GM19035 (cell line): ENCODE results near the gene ZBP1.

Experiments
- ATAC-seq: cut with Tn5 transposase; IDR thresholded peaks from one replicate; pipeline ENCODE4 v1.9.1; 2021; ENCODE audit not compliant: unreplicated experiment

ZBP1 gene

DNA sequence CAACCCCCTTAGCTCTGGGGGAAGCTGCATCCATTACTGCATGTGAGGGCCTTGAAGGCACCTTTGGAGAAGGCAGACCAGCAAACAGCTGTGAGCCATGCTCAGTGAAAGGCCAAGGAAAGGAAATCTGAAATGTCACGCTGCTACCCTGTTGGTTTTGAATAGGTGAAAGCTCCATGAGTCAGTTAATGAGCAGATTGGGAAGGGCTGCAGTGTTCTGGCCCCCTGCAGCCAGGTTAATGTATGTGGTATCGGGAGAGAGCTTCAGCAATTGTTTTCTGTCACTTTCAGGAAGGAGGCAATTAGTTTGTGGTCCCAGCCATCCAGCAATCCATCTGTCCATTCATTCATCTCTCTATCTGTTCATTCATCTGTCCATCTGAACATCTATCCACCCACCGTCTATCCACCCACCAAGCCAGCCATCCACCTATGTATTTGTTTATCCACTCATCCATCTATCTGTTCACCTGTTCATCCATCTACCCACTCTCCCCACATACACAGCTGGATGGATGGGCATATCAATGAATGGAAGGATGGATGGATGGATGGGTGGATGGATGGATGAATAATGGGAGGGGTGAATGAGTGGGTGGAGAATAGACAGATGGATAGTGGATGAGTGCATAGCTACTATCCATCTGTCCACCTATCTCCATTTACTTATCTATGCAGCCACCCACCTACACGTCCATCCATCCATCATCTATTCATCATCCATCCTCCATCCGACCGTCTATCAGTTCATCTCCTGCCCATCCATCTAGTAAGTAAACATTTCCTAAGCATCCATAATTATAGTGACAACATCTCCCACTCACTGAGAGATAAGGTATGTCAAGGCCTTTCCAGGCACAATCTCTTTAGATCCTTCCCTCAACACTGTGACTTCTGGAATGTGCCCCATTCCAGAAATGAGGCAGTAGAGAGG, 43.3 kb downstream of the ZBP1 start:
- ATAC-seq, result no peak

DNA sequence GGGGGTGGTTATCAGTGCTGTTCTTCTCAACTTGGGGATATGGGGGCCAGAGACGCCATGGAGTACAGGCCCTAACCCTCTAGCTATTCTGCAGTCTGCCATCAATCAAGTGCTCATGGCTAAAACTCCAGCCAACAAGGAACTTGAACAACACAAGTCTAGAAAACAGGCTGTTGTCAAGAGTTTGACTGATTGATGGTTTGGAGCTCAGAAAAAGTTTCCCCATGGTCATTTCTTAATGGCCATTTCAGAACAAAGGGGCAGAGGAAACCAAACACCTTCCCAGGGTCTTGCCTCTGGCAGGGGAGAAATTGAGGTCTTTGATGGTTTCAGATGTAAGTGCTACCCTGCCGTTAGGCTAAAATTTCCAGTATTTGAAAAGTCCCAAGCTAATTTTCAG, 44.2 kb downstream of the ZBP1 start:
- ATAC-seq, result no peak

DNA sequence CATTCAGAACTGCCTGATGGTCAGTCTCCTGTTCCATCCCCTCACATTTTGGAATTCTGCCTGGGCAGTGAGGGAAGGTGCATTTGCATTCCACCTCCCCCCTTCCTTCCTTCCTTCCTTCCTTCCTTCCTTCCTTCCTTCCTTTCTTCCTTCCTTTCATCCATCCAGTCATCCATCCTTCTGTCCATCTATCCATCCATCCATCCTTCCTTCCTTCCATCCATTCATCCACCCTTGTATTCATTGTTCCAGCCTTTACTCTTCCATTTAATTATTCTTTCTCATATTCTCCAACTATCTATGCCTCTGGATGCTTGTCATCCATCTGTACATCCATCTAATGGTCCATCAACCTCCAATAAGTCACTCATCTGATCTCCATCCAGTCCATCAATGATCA, 45.3 kb downstream of the ZBP1 start:
- ATAC-seq, result no peak

DNA sequence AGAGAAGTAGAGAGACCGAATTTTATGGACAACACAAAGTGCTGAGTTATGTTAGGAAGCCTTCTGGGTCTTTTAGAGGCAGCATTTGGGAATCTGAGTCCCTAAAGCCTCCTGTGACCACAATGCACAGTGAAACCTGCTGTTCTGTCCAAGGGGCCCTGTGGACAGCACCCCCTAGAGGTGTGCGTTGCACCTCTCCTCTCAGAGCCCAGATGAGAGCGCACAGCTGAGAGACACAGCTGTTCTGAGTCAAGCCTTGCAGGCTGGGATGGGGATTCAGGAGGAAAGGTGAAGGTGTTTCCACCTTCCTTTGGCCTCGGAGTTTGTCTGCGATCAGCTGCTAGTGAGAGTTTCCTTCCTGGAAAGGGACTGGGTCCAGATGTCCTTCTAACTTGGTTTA, 46.3 kb downstream of the ZBP1 start:
- no peak for ATAC-seq

DNA sequence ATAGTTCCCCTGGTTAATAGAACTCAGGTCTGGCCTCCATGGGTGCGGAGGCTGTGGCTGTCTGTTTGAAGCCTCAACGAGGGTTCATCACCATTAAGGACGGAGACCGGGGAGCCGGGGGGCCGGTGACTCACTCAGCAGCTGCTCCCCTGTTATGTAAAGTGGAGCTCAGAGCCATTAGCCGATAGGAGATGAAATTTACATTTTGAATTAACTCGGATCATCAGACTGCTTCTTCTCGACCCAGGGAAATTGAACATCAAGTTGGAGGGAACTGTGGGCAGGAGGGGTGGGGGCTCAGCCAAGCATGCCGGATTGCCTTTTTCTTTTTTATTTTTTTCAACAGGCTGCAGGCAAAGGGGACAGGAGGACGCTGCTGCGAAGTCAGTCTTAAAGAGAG, 47.0 kb downstream of the ZBP1 start:
- no peak for ATAC-seq

DNA sequence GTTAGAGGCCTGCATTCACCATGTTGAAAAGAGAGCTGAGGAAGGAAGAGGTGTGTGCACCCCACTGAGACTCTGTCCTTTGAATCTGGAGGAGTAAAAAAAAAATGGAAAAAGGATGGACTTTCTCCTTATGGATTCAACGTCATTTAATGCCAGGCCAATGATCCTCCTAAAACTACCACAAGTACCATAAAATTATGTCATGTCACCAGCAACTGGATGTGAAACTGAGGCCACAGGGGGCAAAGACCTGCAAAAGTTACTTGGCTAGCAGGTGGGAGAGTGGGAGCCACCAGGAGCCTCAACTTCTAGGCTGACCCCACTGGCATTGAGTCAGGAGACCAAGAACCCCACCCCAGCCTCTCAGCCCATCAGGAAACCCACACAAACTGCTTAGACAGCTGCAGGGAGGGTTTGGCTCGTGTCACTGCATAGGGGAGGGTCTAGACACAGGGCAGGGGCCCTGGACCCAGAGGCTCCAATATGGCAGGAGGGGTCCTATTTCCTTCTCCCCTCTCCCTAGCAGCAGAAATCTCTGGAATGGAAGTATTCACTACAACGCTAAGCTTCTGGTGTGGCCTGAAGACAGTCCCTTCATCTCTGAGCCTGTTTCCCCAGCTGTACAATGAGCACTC, 48.3 kb downstream of the ZBP1 start:
- no peak for ATAC-seq

DNA sequence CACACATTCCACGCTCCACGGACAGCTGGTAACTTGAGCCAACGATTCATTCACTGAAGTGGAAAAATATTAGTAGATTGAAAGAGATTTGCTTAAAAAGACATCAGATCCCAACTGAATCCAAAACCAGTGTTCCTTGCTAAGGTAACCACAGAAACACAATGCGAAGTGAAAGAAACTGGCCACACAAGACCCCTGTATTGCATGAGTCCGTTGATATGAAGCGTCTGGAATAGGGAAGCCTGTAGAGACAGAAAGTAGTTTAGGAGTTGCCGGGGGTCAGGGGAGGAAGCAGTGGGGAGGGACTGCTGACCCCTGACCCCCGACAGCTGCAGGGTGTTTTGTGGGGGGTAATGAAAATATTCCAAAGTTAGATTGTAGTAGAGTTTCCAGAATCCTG, 49.3 kb downstream of the ZBP1 start:
- ATAC-seq, result no peak

DNA sequence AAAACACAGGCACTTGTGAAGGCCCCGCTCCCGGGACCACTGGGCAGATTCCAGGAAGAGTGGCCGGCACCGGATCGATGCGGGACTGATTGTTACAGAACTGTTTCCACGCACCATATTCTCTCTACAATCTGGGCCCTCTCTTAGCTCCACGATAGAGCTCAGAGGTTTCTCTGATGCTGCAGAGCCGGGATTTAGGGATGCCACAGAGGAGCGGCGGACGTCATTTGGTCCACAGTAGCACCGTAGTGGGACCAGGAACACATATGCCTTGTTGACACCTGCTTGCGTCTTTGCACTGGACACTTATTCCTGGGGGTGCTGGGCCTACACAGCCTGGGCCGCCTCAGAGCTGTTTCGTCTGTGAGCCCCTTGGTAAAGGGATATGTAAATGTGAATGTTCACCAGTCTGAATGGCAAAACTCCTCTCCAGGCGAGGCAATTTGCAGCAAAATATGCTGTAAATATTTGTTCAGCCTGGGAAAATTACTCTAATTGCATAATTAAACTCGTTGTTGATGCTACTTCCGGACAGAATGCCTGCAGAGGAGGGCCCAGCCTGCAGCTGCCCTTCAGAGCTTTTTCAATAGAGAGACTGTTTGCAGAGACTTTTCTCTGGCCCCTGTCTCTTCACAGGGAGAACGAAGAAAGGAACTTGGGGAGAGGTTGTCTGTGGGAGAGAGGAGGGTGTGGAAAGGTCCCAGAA, 49.9 kb downstream of the ZBP1 start:
- no peak for ATAC-seq

DNA sequence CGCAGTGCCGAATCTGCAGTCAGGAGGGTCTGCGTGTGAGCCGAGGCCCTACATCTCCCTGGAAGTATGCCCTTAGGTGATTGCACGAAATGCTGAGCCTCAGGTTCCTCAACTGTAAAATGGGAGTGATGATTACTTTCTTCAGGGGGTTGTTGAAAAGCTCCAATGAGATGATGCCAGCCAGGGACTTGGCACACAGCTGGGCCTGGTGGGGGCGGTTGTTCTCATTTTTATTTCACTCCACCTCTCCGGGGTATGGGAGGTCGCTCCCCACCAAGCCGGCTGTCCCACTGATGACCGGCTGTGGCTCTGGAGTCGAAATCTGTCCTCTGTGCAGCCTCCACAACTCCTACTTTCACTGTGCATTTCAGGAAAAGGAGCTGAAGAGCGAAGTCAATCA, 51.3 kb downstream of the ZBP1 start:
- no peak for ATAC-seq

DNA sequence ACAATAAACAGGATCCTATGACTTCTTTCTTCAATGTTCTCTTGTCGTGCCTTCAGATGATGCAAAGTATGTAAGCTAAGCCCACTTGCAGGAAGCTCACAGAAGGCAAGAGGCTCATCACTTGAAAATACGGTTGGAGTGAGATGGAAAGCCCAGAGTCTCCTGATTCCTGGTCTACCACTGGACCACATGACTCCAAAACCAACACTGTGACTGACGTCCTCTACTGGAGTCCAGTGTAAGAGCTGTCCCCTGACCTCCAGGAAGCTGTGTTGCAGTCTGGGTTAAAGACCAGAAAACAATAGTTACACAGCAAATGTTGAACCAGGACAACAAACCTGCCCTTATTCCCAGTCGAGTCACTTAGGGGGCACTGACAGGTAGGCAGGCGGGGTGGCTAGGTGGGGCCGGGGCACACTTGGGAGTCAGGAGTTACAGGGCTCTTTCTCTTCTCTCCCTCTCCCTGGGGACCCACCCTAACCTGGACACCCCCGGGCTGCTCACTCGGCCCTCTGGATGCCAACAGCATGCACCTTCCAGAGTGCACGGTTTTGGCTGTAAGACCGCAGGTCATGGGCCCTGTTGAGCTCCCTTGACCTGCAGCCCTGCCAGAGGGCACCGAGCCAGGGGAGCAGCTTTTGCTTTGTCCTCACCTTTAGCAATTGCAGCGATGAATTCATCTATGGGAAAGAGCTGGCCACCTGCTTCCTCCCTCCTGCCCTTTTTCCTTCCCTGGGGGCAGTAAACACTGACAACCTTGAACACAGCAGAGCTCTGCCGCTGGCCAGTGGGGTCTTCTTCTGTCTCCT, 51.9 kb downstream of the ZBP1 start:
- no peak for ATAC-seq

DNA sequence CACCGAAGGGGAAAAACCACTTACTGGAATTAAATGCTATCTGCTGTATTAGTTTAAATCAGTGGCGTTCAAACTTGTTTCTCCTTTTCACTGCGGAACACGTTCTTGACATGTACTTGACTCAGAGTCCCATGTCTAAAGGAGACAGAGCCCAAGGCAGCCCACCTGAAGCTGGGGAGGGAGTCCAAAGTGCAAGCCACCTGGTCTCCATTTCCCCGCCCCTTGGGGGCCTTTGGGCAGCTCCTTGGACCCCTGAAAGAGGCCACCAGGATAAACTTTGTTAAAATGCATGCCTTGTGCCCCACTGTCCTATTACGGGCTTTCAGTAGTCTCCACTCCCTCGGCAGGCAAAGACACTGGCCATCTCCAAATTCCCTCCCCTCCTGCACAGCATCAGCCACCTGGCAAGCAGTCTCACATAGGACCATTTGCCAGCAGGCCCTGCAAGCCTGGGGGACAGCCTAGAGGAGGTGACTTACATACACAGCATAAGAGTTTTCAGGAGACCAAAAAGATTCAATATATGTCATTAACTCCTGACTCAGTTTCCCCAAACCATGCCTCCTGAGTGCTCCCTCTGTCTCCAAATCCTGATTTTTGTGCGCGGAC, 52.7 kb downstream of the ZBP1 start:
- no peak for ATAC-seq

DNA sequence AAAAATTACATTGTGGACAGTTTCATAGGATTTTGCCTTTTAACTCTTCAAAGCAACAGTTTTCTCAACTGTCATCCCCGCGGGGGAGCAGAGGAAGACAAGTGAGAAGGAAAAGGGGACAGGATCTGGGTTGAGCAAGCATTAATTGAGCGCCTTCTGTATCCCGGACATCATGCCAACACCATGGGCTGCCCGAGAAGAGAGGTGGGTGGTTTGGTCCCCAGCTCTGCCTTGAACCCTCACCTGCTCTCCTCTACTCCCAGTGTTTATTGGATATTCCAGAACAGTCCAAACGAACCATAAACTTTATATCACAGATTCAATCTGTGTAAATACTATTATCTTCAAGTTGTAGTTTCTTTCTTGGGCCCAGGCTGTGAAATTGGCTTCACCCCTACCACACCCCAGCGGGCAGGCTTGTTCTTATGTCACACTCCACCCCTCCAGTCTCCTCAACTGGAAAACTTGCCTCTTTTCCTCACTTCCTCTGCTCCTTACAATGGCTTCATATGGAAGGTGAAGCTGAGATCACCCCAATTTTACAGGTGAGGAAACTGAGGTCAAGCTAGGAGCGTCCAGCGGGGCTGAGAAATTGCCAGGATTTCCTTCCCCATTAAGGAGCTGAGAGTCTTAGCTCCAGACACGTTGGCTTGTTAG, 53.3 kb downstream of the ZBP1 start:
- ATAC-seq, result no peak

DNA sequence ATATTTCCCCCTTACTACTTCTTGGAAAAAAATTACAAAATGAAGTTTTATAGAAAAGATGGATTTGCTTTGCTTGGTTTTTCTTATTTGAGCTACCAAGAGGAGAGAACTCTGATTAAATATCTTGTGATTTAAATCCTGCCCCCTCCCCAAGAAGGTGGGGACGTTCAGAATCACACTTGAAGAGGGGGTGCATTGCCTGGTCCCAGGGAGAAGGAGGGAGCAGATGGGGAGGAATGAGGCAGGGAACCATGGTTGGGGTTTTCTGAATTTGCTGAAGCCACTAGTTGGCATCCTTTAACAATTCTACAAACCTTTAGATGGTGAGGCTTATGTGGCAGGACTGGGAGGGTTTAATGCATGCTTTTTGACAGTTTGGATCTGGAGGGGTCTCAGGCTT, 53.8 kb downstream of the ZBP1 start:
- ATAC-seq, result no peak

DNA sequence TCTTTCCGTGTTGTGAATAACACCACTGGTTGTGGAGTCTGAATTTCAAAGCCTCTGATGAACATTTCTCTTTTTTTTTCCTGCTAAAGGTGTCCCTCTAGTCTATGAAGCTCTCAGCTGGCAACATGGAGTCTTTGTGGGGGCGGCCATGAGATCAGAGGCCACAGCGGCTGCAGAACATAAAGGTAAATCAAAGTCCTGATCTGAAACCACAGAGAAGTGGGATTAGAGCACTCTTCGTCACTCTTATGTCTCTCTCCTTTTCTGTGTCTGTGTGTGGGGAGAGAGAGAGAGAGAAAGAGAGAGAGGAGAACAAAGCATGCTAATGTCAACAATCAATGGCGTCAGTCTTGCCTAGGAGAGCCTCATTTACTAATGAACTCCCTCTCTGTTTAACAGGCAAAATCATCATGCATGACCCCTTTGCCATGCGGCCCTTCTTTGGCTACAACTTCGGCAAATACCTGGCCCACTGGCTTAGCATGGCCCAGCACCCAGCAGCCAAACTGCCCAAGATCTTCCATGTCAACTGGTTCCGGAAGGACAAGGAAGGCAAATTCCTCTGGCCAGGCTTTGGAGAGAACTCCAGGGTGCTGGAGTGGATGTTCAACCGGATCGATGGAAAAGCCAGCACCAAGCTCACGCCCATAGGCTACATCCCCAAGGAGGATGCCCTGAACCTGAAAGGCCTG, 55.1 kb downstream of the ZBP1 start:
- no peak for ATAC-seq

DNA sequence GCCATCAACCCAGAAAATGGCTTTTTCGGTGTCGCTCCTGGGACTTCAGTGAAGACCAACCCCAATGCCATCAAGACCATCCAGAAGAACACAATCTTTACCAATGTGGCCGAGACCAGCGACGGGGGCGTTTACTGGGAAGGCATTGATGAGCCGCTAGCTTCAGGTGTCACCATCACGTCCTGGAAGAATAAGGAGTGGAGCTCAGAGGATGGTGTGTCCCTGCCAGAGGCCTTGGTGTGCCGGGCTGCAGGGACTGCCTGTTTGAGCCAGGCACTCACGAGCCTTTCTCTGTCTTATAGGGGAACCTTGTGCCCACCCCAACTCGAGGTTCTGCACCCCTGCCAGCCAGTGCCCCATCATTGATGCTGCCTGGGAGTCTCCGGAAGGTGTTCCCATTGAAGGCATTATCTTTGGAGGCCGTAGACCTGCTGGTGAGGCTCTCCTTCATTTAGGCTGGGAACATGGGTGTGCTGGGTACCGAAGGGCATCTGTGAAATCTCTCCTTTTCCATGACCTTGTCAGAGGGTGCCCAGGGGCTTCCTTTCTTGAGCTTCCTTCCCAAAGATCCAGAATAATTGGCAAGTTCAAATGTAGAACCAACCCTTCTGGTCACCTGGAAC, 55.9 kb downstream of the ZBP1 start:
- ATAC-seq, result no peak

DNA sequence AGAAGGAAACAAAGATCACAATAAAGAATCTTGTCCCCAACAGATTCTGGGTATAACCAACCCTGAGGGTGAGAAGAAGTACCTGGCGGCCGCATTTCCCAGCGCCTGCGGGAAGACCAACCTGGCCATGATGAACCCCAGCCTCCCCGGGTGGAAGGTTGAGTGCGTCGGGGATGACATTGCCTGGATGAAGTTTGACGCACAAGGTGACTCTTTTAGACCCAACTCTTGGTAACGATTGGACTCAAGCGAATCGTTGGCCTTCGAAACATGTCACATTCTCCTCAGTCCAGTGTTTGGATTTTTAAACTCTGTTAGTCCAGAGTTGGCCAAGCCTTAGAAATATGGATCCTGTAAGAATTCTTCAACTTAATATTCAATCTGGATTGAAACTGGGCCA, 56.7 kb downstream of the ZBP1 start:
- ATAC-seq, result no peak

DNA sequence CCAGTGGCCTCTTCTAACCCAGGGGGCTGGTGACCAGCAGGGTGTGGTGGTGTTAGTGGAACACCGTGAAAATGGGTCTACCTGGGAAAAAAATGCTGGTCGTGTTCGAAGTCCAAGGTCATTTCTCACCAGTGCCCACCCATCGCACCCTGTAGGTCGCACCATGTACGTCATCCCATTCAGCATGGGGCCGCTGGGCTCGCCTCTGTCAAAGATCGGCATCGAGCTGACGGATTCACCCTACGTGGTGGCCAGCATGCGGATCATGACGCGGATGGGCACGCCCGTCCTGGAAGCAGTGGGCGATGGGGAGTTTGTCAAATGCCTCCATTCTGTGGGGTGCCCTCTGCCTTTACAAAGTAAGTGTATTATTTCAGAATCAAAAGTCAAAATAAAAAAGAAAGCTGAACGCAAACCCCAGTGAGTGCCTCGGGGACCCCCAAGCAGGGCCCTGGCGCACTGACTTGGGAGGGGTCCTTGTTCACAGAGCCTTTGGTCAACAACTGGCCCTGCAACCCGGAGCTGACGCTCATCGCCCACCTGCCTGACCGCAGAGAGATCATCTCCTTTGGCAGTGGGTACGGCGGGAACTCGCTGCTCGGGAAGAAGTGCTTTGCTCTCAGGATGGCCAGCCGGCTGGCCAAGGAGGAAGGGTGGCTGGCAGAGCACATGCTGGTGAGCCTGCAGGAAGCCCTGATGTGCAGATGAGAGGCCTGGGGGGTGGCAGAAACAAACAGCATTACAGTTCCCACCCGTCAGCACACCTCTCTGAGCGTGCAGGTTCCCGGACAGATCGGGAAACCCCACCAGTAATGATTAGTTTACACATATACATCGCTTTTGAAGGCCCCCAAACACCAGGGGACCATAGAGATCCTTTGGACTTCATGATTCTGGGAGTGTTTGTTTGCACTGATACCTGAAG, 57.4 kb downstream of the ZBP1 start:
- no peak for ATAC-seq
